Measurements from ENCODE around the gene TTC39B.

- no peak for TF ChIP-seq CTCF (IDR thresholded peaks at IDR 0.05)
- TF ChIP-seq ZFX (IDR thresholded peaks at IDR 0.05; ENCODE audit: borderline replicate concordance) = no peak
Measured at GRCh38 chr9:15244001-15244441, 63.0 kb downstream of the TTC39B start.
